HEK293 (cell line): ENCODE measurements around the gene PRKAG2.

Source experiments
- CTCF ChIA-PET: fragments of 350-600 bp; formaldehyde crosslinking; extraction: SDS; loops from one replicate; lab custom pipeline; 2021; ENCODE audit warnings: antibody characterized with exemption; lab: Yijun Ruan, JAX
- POLR2A ChIA-PET: fragments of 300-600 bp; formaldehyde crosslinking; extraction: SDS; loops from one replicate; lab custom pipeline; 2020; ENCODE audit warnings: antibody characterized with exemption, inconsistent platforms; lab: Yijun Ruan, JAX
- H3K27ac ChIP-seq: fragments of 200-500 bp; sonication (Bioruptor generic); 2 replicates; pipeline ENCODE4 v1.5.1; 2014; ENCODE audit warnings: low read depth, low read length, control low read depth, inconsistent platforms; ENCODE audit errors: extremely low read depth
- H3K36me3 ChIP-seq, 2 experiments: fragments of 200-500 bp in 1 of 2; sonication (Bioruptor generic) in 1 of 2; 1 replicate in 1 of 2; 2 replicates in 1 of 2; pipeline ENCODE4 v1.5.1; 2014 to 2017; ENCODE audit warnings: inconsistent platforms in 2 of 2, low read length in 2 of 2; ENCODE audit not compliant: control insufficient read depth in 2 of 2, insufficient read depth in 1 of 2
- H3K4me1 ChIP-seq: fragments of 200-500 bp; sonication (Bioruptor generic); 2 replicates; pipeline ENCODE4 v1.5.1; 2014; ENCODE audit warnings: mild to moderate bottlenecking, low read length, inconsistent platforms; ENCODE audit not compliant: control insufficient read depth, insufficient read depth
- H3K4me3 ChIP-seq: 2 replicates; pipeline ENCODE4 v1.5.1; 2011; ENCODE audit warnings: low read depth, mild to moderate bottlenecking, control low read depth, low read length, moderate library complexity
- H3K9me3 ChIP-seq: fragments of 200-500 bp; sonication (Bioruptor generic); 2 replicates; pipeline ENCODE4 v1.5.1; 2014; ENCODE audit warnings: low read depth, low read length, inconsistent platforms; ENCODE audit not compliant: control insufficient read depth, insufficient read depth
- EGR2 ChIP-seq: fragments of 450-650 bp; formaldehyde crosslinking; IDR thresholded peaks from 2 replicates; pipeline ENCODE4 v1.5.1; 2016; ENCODE audit warnings: low read depth, missing biosample characterization, missing genetic modification characterization
- KLF1 ChIP-seq: fragments of 450-650 bp; formaldehyde crosslinking; IDR thresholded peaks from 2 replicates; pipeline ENCODE4 v1.5.1; 2016; ENCODE audit warnings: missing biosample characterization, missing genetic modification characterization
- MZF1 ChIP-seq: fragments of 450-650 bp; formaldehyde crosslinking; IDR thresholded peaks from 2 replicates; pipeline ENCODE4 v1.5.1; 2017; ENCODE audit warnings: missing biosample characterization, missing genetic modification characterization, borderline replicate concordance
- OSR2 ChIP-seq: fragments of 450-650 bp; formaldehyde crosslinking; IDR thresholded peaks from 2 replicates; pipeline ENCODE4 v1.5.1; 2016; ENCODE audit warnings: missing biosample characterization, missing genetic modification characterization
- RBAK ChIP-seq: fragments of 450-650 bp; formaldehyde crosslinking; IDR thresholded peaks from 2 replicates; pipeline ENCODE4 v1.5.1; 2016; ENCODE audit warnings: missing biosample characterization, missing genetic modification characterization
- ZNF121 ChIP-seq: fragments of 450-650 bp; formaldehyde crosslinking; IDR thresholded peaks from 2 replicates; pipeline ENCODE4 v1.5.1; 2016; ENCODE audit warnings: missing biosample characterization, missing genetic modification characterization
- ZNF155 ChIP-seq: fragments of 450-650 bp; formaldehyde crosslinking; IDR thresholded peaks from 2 replicates; pipeline ENCODE4 v1.5.1; 2016; ENCODE audit warnings: missing biosample characterization, missing genetic modification characterization
- ZNF157 ChIP-seq: fragments of 450-650 bp; formaldehyde crosslinking; IDR thresholded peaks from 2 replicates; pipeline ENCODE4 v1.5.1; 2016; ENCODE audit warnings: missing biosample characterization, missing genetic modification characterization
- ZNF16 ChIP-seq: fragments of 450-650 bp; formaldehyde crosslinking; IDR thresholded peaks from 2 replicates; pipeline ENCODE4 v1.5.1; 2016; ENCODE audit warnings: low read depth, missing biosample characterization, missing genetic modification characterization
- ZNF175 ChIP-seq: fragments of 450-650 bp; formaldehyde crosslinking; IDR thresholded peaks from 2 replicates; pipeline ENCODE4 v1.5.1; 2016; ENCODE audit warnings: missing biosample characterization, missing genetic modification characterization
- ZNF221 ChIP-seq: fragments of 450-650 bp; formaldehyde crosslinking; IDR thresholded peaks from 2 replicates; pipeline ENCODE4 v1.5.1; 2017; ENCODE audit warnings: missing biosample characterization, missing genetic modification characterization, borderline replicate concordance
- ZNF23 ChIP-seq: fragments of 450-650 bp; formaldehyde crosslinking; IDR thresholded peaks from 2 replicates; pipeline ENCODE4 v1.5.1; 2016; ENCODE audit warnings: missing biosample characterization, missing genetic modification characterization, borderline replicate concordance
- ZNF37A ChIP-seq: fragments of 450-650 bp; IDR thresholded peaks from 2 replicates; pipeline ENCODE4 v1.5.1; 2018; ENCODE audit warnings: missing biosample characterization, missing genetic modification characterization
- ZNF394 ChIP-seq: fragments of 450-650 bp; formaldehyde crosslinking; IDR thresholded peaks from 2 replicates; pipeline ENCODE4 v1.5.1; 2016; ENCODE audit warnings: missing biosample characterization, missing genetic modification characterization, mild to moderate bottlenecking, moderate library complexity, borderline replicate concordance
- ZNF404 ChIP-seq: fragments of 450-650 bp; formaldehyde crosslinking; IDR thresholded peaks from 2 replicates; pipeline ENCODE4 v1.5.1; 2017; ENCODE audit warnings: missing biosample characterization, missing genetic modification characterization
- ZNF416 ChIP-seq: fragments of 450-650 bp; formaldehyde crosslinking; IDR thresholded peaks from 2 replicates; pipeline ENCODE4 v1.5.1; 2016; ENCODE audit warnings: missing biosample characterization, missing genetic modification characterization
- ZNF530 ChIP-seq: fragments of 450-650 bp; formaldehyde crosslinking; IDR thresholded peaks from 2 replicates; pipeline ENCODE4 v1.5.1; 2016; ENCODE audit warnings: low read depth, missing biosample characterization, missing genetic modification characterization
- ZNF548 ChIP-seq: fragments of 450-650 bp; formaldehyde crosslinking; IDR thresholded peaks from 2 replicates; pipeline ENCODE4 v1.5.1; 2016; ENCODE audit warnings: missing biosample characterization, missing genetic modification characterization
- ZNF600 ChIP-seq: fragments of 450-650 bp; formaldehyde crosslinking; IDR thresholded peaks from 2 replicates; pipeline ENCODE4 v1.5.1; 2016; ENCODE audit warnings: missing biosample characterization, missing genetic modification characterization
- ZNF610 ChIP-seq: fragments of 450-650 bp; formaldehyde crosslinking; IDR thresholded peaks from 2 replicates; pipeline ENCODE4 v1.5.1; 2016; ENCODE audit warnings: missing biosample characterization, missing genetic modification characterization, borderline replicate concordance
- ZNF654 ChIP-seq: fragments of 450-650 bp; formaldehyde crosslinking; IDR thresholded peaks from 2 replicates; pipeline ENCODE4 v1.5.1; 2016; ENCODE audit warnings: low read depth, missing biosample characterization, missing genetic modification characterization
- ZNF701 ChIP-seq: fragments of 450-650 bp; formaldehyde crosslinking; IDR thresholded peaks from 2 replicates; pipeline ENCODE4 v1.5.1; 2016; ENCODE audit warnings: missing biosample characterization, missing genetic modification characterization
- ZNF707 ChIP-seq: fragments of 450-650 bp; formaldehyde crosslinking; IDR thresholded peaks from 2 replicates; pipeline ENCODE4 v1.5.1; 2016; ENCODE audit warnings: missing biosample characterization, missing genetic modification characterization
- ZNF747 ChIP-seq: fragments of 450-650 bp; formaldehyde crosslinking; IDR thresholded peaks from 2 replicates; pipeline ENCODE4 v1.5.1; 2016; ENCODE audit warnings: missing biosample characterization, missing genetic modification characterization
- ZNF768 ChIP-seq: fragments of 450-650 bp; formaldehyde crosslinking; IDR thresholded peaks from 2 replicates; pipeline ENCODE4 v1.5.1; 2018; ENCODE audit warnings: missing biosample characterization, mild to moderate bottlenecking, missing genetic modification characterization
- ZNF785 ChIP-seq: fragments of 450-650 bp; formaldehyde crosslinking; IDR thresholded peaks from 2 replicates; pipeline ENCODE4 v1.5.1; 2016; ENCODE audit warnings: missing biosample characterization, missing genetic modification characterization
- ZNF830 ChIP-seq: fragments of 450-650 bp; IDR thresholded peaks from 2 replicates; pipeline ENCODE4 v1.5.0; 2018; ENCODE audit warnings: missing biosample characterization, missing genetic modification characterization, low read depth, mild to moderate bottlenecking, moderate library complexity
- ZSCAN23 ChIP-seq: fragments of 450-650 bp; formaldehyde crosslinking; IDR thresholded peaks from 2 replicates; pipeline ENCODE4 v1.5.1; 2016; ENCODE audit warnings: missing biosample characterization, missing genetic modification characterization
- TF ChIP-seq, protein P1 (sequence below): fragments of 450-650 bp; formaldehyde crosslinking; IDR thresholded peaks from 2 replicates; pipeline ENCODE4 v1.5.1; 2016; ENCODE audit warnings: missing biosample characterization, missing genetic modification characterization
- TF ChIP-seq, protein P2 (sequence below): fragments of 450-650 bp; formaldehyde crosslinking; IDR thresholded peaks from 2 replicates; pipeline ENCODE4 v1.5.1; 2016; ENCODE audit warnings: missing biosample characterization, missing genetic modification characterization
- TF ChIP-seq, protein P3 (sequence below): fragments of 450-650 bp; formaldehyde crosslinking; IDR thresholded peaks from 2 replicates; pipeline ENCODE4 v1.5.1; 2016; ENCODE audit warnings: missing biosample characterization, missing genetic modification characterization, borderline replicate concordance
- TF ChIP-seq, protein P4 (sequence below): fragments of 450-650 bp; formaldehyde crosslinking; IDR thresholded peaks from 2 replicates; pipeline ENCODE4 v1.5.1; 2017; ENCODE audit warnings: missing biosample characterization, missing genetic modification characterization

PRKAG2 gene

DNA sequence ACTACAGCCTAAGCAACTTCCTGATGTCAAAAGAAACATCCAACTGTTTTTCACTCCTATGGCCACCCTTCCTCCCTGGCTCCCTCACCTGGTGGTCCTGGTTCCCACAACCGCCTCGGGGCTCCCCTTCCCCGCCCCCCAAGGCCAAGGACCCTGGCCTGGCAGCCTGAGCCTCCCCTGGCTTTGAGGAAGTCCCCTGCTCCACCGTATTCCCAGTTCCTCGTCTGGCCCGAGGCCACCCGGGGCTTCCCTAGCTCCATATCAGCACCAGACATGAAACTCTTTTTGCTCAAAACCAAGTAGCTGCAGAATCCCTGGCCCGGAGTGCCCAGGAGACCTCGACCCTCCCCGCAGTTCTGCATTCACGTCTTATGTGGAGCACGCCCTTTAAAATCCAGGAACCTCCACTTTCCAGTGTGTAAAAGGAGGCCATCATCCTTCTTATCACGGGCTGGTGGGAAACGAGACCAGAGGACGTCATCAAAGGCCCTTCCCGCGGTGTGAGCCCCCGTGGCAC, 82.9 kb downstream of the PRKAG2 start:
- Histone ChIP-seq H3K36me3 (no peaks in the 10 kb centered on the region), H3K27ac (no peak overlapping the region), H3K4me3 (no peak overlapping the region), H3K9me3 (no peaks in the 10 kb centered on the region)
- POLR2A ChIA-PET = no interaction called here
- no peak for TF ChIP-seq ZNF121
- no peak for TF ChIP-seq ZNF175 (tag by site-specific recombination)
- no peak for TF ChIP-seq ZNF548 (tag by site-specific recombination)
- TF ChIP-seq ZSCAN23 (tag by site-specific recombination) = no peak
- TF ChIP-seq ZNF707 (tag by site-specific recombination) = no peak
- no peak for TF ChIP-seq ZNF394 (tag by site-specific recombination)
- TF ChIP-seq ZNF530 (tag by site-specific recombination) = no peak
- TF ChIP-seq, all 188 proteins: peak for 0
- H3K4me1 ChIP-seq = no peaks in the 10 kb centered on the region
- CTCF ChIA-PET = interaction anchor here (4.4 kb wide), 1 partner anchor 11 kb away, joined by 37 read pairs; no protein-coding TSS in a partner anchor

DNA sequence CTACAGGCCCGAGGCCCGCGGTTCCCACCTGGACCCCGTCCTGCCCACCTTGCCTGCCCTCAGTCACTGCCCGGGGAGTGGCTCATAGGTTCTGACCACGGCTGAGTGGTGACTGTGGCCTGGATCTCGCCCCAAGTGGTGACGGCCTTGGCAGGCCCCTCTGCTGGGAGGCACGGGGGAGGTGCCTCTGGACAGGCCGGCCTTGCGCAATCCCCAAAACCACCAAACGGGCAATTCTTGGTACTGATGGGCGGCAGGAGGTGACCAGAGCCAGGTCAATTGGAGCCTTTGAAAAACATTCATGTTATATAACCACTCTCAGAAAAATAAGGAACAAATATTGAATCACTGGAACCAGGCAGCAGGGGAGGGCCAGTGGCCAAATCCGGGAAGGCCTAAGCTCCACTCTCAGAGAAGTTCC, 83.4 kb downstream of the PRKAG2 start:
- no peaks in the 10 kb centered on the region for H3K4me1 ChIP-seq
- H3K9me3 ChIP-seq = no peaks in the 10 kb centered on the region
- H3K36me3 ChIP-seq = no peaks in the 10 kb centered on the region

DNA sequence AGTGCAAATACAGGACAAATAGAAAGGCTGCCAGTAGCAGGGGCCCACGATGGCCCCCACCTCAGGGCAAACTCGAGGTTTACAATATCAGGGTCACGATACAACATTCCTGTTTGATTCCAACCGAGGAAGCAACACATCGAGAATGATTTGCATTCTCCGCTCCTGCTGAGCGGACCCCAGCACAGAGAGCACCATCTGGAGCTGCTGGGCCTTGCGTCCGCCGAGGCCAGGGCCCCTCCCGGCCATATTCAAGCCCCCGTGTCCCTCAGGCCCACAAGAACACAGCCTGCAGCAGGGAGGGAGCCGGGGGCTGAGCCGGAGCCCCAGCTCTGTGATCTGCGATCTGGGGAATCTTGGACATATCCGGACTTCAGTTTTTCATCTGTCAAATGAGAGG, 84.3 kb downstream of the PRKAG2 start:
- no peaks in the 10 kb centered on the region for H3K4me1 ChIP-seq
- H3K27ac ChIP-seq = no peak overlapping the region
- no peak overlapping the region for H3K4me3 ChIP-seq
- CTCF ChIA-PET = interaction anchor here (0.5 to 4.4 kb wide), 3 partner anchors 10 to 277 kb away, joined by 3 to 37 read pairs (median 4); no protein-coding TSS in a partner anchor
- no peaks in the 10 kb centered on the region for H3K36me3 ChIP-seq
- no peaks in the 10 kb centered on the region for H3K9me3 ChIP-seq
- POLR2A ChIA-PET = no interaction called here
- TF ChIP-seq ZNF416 (tag by site-specific recombination) (no peak), ZNF404 (tag by site-specific recombination) (no peak), ZNF23 (tag by site-specific recombination) (no peak), ZNF16 (tag by site-specific recombination) (no peak), MZF1 (tag by site-specific recombination) (no peak), ZNF221 (no peak), ZNF768 (tag by site-specific recombination) (no peak), ZNF610 (tag by site-specific recombination) (no peak)
- TF ChIP-seq, protein P1, sequence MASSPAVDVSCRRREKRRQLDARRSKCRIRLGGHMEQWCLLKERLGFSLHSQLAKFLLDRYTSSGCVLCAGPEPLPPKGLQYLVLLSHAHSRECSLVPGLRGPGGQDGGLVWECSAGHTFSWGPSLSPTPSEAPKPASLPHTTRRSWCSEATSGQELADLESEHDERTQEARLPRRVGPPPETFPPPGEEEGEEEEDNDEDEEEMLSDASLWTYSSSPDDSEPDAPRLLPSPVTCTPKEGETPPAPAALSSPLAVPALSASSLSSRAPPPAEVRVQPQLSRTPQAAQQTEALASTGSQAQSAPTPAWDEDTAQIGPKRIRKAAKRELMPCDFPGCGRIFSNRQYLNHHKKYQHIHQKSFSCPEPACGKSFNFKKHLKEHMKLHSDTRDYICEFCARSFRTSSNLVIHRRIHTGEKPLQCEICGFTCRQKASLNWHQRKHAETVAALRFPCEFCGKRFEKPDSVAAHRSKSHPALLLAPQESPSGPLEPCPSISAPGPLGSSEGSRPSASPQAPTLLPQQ (tag by site-specific recombination) = no peak
- TF ChIP-seq, protein P2, sequence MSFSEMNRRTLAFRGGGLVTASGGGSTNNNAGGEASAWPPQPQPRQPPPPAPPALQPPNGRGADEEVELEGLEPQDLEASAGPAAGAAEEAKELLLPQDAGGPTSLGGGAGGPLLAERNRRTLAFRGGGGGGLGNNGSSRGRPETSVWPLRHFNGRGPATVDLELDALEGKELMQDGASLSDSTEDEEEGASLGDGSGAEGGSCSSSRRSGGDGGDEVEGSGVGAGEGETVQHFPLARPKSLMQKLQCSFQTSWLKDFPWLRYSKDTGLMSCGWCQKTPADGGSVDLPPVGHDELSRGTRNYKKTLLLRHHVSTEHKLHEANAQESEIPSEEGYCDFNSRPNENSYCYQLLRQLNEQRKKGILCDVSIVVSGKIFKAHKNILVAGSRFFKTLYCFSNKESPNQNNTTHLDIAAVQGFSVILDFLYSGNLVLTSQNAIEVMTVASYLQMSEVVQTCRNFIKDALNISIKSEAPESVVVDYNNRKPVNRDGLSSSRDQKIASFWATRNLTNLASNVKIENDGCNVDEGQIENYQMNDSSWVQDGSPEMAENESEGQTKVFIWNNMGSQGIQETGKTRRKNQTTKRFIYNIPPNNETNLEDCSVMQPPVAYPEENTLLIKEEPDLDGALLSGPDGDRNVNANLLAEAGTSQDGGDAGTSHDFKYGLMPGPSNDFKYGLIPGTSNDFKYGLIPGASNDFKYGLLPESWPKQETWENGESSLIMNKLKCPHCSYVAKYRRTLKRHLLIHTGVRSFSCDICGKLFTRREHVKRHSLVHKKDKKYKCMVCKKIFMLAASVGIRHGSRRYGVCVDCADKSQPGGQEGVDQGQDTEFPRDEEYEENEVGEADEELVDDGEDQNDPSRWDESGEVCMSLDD (tag by site-specific recombination) = no peak
- TF ChIP-seq, protein P3, sequence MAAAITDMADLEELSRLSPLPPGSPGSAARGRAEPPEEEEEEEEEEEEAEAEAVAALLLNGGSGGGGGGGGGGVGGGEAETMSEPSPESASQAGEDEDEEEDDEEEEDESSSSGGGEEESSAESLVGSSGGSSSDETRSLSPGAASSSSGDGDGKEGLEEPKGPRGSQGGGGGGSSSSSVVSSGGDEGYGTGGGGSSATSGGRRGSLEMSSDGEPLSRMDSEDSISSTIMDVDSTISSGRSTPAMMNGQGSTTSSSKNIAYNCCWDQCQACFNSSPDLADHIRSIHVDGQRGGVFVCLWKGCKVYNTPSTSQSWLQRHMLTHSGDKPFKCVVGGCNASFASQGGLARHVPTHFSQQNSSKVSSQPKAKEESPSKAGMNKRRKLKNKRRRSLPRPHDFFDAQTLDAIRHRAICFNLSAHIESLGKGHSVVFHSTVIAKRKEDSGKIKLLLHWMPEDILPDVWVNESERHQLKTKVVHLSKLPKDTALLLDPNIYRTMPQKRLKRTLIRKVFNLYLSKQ (tag by site-specific recombination) = no peak

More for the DNA sequence above, 83.4 kb downstream of the PRKAG2 start:
- TF ChIP-seq ZNF747 = no peak
- TF ChIP-seq RBAK = no peak
- TF ChIP-seq EGR2 = no peak
- no peak for TF ChIP-seq KLF1
- TF ChIP-seq ZNF155 = no peak
- TF ChIP-seq OSR2 (tag by site-specific recombination) = no peak
- TF ChIP-seq ZNF830 (tag by site-specific recombination) = no peak
- TF ChIP-seq ZNF157 (tag by site-specific recombination) = no peak
- TF ChIP-seq ZNF701 = no peak
- TF ChIP-seq, protein P4, sequence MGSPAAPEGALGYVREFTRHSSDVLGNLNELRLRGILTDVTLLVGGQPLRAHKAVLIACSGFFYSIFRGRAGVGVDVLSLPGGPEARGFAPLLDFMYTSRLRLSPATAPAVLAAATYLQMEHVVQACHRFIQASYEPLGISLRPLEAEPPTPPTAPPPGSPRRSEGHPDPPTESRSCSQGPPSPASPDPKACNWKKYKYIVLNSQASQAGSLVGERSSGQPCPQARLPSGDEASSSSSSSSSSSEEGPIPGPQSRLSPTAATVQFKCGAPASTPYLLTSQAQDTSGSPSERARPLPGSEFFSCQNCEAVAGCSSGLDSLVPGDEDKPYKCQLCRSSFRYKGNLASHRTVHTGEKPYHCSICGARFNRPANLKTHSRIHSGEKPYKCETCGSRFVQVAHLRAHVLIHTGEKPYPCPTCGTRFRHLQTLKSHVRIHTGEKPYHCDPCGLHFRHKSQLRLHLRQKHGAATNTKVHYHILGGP (tag by site-specific recombination) = no peak
- no peak for TF ChIP-seq ZNF654 (tag by site-specific recombination)
- TF ChIP-seq ZNF600 (tag by site-specific recombination) = no peak
- TF ChIP-seq ZNF785 (tag by site-specific recombination) = no peak
- TF ChIP-seq ZNF37A (tag by site-specific recombination) = no peak
- no peak overlapping the region for H3K27ac ChIP-seq
- ChIA-PET POLR2A (no interaction called here), CTCF (interaction anchor here (4.4 kb wide), 1 partner anchor 11 kb away, joined by 37 read pairs; no protein-coding TSS in a partner anchor)
- H3K4me3 ChIP-seq = no peak overlapping the region
